GM18951 (cell line): Measurements from ENCODE around the gene KLHL35.

Experiments
- POLR2A ChIP-seq: IDR thresholded peaks from 4 replicates; pipeline ENCODE4 v1.6.1; 2011; ENCODE audit warnings: mild to moderate bottlenecking; ENCODE audit not compliant: insufficient read length, insufficient read depth; ENCODE audit errors: extremely low read depth
- in situ Hi-C: fragments of 300-500 bp; cut with MboI; formaldehyde crosslinking; loops from one replicate; pipeline ENCODE4 v1.12.0; 2022; ENCODE audit warnings: low sequenced_read_pairs, mixed read lengths, inconsistent platforms; ENCODE audit not compliant: unreplicated experiment

Gene KLHL35

GRCh38 chr11:75442161-75442885 lies 9.3 kb upstream of the KLHL35 start:
- TF ChIP-seq POLR2A, result no peak
- in situ Hi-C loops, result no loop called here

GRCh38 chr11:75441804-75442132 lies 8.8 kb upstream of the KLHL35 start:
- TF ChIP-seq POLR2A, result no peak
- in situ Hi-C loops, result no loop called here

- in situ Hi-C loops, result no loop called here
- no peak for TF ChIP-seq POLR2A
These were observed 8.2 kb upstream of the KLHL35 start for GRCh38 chr11:75440960-75441803.

- in situ Hi-C loops, result no loop called here
- TF ChIP-seq POLR2A, result no peak
These were observed 6.6 kb upstream of the KLHL35 start for GRCh38 chr11:75439495-75440120.

- in situ Hi-C loops, result no loop called here
- TF ChIP-seq POLR2A, result no peak
These were observed 6.0 kb upstream of the KLHL35 start for GRCh38 chr11:75439026-75439425.

- in situ Hi-C loops, result no loop called here
- no peak for TF ChIP-seq POLR2A
These were observed 5.1 kb upstream of the KLHL35 start for GRCh38 chr11:75437966-75438659.

GRCh38 chr11:75436806-75437205 lies 3.8 kb upstream of the KLHL35 start:
- no peak for TF ChIP-seq POLR2A
- in situ Hi-C loops, result no loop called here

- no peak for TF ChIP-seq POLR2A
- in situ Hi-C loops, result no loop called here
These were observed 2.5 kb upstream of the KLHL35 start for GRCh38 chr11:75435571-75435925.

GRCh38 chr11:75434886-75435570 lies 2.0 kb upstream of the KLHL35 start:
- in situ Hi-C loops, result no loop called here
- no peak for TF ChIP-seq POLR2A

- TF ChIP-seq POLR2A, result no peak
- in situ Hi-C loops, result no loop called here
These were observed 1.0 kb upstream of the KLHL35 start for GRCh38 chr11:75434051-75434450.

GRCh38 chr11:75433443-75433842 lies 440 bp upstream of the KLHL35 start:
- in situ Hi-C loops, result no loop called here
- TF ChIP-seq POLR2A, result no peak

- in situ Hi-C loops, result no loop called here
- no peak for TF ChIP-seq POLR2A
These were observed 1.2 kb downstream of the KLHL35 start for GRCh38 chr11:75431533-75432525.
